GM21576 (cell line): ENCODE measurements around the gene ARL1.
"Not testable (repeated sequence)": the region's sequence is repeated elsewhere in the genome, so short reads cannot be mapped to it uniquely, and the experiment has no call there.

ENCODE experiments used
- ATAC-seq: cut with Tn5 transposase; IDR thresholded peaks from one replicate; pipeline ENCODE4 v1.9.1; 2021; ENCODE audit warnings: mild to moderate bottlenecking, moderate library complexity; ENCODE audit not compliant: unreplicated experiment

The ARL1 gene

DNA sequence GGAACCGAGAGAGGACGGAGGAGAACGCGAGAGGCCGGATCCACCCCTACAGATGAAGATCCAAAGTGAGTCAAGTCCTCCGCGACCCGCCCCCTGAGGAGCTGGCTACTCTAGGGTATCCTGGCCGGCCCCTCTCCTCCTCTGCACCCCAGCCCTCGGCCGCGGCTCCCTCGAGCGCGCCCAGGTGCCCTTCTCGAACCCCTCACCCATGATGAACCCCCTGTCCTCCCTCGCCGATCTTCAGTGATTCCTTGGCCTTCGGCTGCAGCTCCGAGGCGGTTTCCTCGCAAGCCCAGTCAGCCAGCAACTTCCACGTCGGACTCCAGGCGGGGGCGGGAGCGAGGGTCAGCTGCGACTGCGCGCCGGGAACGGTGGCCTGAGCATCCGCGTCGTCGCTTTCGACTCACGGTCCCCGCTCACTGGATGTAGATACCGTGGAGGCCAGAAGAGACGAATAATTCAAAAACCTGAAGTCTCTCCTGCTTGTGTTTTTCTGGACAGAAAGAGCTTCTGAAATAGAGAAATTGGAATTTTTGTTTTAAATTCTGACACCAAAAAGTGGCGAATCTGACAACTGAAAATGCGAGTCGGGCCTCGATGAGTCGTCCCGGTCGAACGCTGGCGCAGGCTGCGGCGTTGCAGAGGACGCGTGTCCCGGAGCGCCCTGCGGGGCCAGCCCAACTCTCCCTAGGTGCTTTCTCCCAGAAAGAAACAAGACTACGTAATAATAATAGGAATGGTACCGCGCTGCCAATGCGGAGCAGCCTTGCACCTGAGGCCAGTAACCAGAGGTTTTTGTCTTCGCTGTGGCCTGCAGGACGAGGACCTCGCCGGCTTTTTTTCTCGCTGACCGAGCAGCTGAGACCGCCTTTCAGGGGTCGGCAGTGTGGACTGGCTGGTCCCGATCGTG lies at the start of gene ARL1:
TSS of gene ARL1 (minus strand) at position 337 of the 910 bp plus-strand sequence. CDS start at position 210, 127 bp downstream.
- ATAC-seq, result peak; percentile 76

- ATAC-seq, result no peak
These were observed 48.1 kb upstream of the ARL1 start for GRCh38 chr12:101455685-101456084.

GRCh38 chr12:101441461-101442224 lies 34.1 kb upstream of the ARL1 start:
- ATAC-seq, result no peak

DNA sequence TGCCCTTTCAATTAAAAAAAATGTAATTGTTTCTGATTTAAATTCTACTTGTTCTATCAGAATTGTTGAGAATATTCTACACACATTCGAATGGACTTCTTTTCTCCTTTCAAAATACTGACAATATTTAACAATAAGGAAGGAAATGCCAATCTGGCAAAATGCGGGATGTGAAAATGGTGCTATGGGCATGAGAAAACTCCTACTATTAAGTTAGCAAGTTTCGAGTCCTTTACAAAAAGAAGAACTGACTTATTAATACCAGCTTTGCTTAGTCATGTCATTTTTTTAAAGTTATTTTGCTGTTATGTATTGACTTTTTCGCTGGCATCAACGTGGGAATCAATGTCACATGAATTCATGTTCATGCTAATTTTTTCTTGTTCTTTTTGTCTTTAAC lies 31.7 kb upstream of the ARL1 start:
- no peak for ATAC-seq

DNA sequence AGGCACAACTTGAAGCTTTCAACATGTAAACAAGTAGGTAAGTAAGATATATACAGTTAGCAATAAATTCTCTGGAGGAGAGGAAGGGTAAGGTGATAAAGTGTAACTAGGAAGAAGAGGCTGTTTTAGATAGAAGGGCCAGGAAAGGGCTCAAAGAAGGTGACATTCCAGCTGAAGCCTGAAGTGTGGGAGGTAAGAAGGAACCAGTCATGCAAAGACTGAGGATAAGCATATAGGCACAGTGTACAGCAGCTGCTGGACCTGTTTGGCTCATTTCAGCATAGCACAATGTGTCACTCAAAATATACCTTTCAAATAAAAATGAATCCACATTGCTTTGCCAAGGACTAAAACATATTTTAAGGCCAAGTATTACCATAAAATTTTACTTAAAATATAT lies 28.6 kb upstream of the ARL1 start:
- ATAC-seq, result no peak

- ATAC-seq, result no peak
These were observed 22.9 kb upstream of the ARL1 start for GRCh38 chr12:101430456-101430855.

DNA sequence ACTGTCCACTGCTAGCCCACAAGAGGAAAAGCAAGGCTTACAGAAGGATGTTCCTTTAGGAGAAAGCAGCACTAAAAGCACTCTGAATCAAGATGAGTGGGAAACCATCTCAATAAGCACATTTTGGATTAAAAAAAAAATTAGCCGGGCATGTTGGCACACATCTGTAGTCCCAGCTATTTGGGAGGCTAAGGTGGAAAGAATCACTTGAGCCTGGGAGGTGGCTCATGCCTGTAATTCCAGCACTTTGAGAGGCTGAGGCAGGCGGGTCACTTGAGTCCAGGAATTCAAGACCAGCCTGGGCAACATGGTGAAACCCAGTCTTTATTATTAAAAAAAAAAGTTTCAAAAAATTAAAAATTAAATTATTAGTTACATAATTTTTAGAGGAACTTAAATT lies 17.0 kb upstream of the ARL1 start:
- ATAC-seq, result no peak

- not testable (repeated sequence) for ATAC-seq
These were observed 14.5 kb upstream of the ARL1 start for GRCh38 chr12:101422066-101422465.

- no peak for ATAC-seq
These were observed 7.7 kb upstream of the ARL1 start for GRCh38 chr12:101415228-101415627.

DNA sequence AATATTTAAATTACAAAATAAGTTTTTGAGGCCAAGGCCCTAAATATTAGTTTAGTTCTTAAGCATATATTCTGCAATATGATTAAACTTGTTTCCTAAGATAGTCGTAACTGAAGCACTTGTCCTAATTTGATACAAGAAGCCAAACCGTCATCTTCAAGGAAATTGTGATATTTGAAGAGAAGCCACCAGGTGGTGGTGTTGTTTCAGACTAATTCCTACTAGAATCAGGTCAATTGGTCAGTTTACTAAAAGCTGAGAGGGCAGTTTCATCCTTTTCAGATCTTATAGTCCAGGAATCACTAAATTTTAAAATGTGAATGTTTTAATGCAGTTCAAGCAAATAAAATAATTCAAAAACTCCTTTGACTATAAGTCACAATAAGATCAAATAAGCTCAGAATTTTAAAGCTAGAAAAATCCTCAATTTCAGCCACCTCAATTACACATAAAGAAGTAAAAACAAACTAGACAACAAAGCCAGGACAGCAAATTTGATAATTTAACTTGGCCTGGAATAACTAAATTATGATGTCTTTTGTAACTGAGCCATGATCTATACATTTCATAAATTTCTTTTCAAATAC lies 7.1 kb upstream of the ARL1 start:
- no peak for ATAC-seq

GRCh38 chr12:101410169-101410568 lies 2.6 kb upstream of the ARL1 start:
- not testable (repeated sequence) for ATAC-seq

DNA sequence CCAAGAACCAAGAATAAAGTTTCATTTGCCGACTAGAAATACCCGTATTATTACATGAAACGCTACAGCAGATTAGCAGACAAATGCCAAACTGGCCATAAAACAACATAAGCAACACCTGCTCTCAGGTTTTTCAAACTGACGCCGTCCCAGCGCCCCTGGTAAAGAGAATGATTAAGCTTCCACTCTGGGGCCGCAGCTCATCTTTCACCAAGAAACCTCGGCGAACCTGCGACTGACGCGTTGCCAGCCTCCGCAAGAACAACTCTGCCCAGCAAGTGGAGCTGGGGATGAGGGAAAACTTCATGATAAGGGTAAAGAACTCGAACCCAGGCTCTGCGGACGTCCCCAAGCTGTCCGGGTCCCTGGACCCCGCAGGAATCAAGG lies 530 bp downstream of the ARL1 start:
- peak; percentile 15 for ATAC-seq

GRCh38 chr12:101391181-101391580 lies 16.4 kb downstream of the ARL1 start:
- not testable (repeated sequence) for ATAC-seq

DNA sequence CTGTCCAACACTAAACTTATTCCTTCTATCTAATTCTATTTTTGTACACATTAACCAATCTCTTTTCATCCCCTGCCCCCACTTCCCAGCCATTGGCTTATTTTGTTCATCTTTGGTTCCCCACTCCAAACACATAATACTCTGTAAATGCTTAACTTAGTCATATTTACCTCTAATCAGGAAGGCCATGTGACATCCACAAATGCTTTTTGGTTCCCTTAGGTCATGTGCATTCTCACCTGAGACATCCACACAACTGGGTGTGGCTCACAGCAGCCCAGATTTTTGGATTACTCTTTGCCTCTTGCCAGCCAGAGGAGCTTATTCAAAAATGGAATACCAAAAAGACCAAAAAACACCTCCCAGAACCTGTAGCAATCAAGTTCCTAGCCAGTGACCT lies 28.4 kb downstream of the ARL1 start:
- ATAC-seq, result no peak

- no peak for ATAC-seq
These were observed 32.0 kb downstream of the ARL1 start for GRCh38 chr12:101375573-101375972.

- ATAC-seq, result no peak
These were observed 35.1 kb downstream of the ARL1 start for GRCh38 chr12:101372431-101372830.

- ATAC-seq, result no peak
These were observed 39.6 kb downstream of the ARL1 start for GRCh38 chr12:101368016-101368415.

DNA sequence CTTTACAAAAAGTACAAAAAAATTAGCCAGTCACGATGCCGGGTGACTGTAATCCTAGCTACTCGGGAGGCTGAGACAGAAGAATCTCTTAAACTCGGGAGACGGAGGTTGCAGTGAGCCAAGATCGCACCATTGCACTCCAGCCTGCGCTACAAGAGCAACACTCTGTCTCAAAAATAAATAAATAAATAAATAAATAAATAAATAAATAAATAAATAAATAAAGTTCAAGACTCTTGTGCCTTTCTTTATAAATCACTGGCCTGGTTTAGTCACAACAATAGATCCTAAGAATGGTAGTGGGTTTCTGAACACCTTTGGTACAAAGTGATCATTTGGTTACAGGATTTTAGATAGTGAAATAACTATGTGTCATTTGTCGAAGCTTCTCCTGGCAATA lies 46.1 kb downstream of the ARL1 start:
- ATAC-seq, result no peak

DNA sequence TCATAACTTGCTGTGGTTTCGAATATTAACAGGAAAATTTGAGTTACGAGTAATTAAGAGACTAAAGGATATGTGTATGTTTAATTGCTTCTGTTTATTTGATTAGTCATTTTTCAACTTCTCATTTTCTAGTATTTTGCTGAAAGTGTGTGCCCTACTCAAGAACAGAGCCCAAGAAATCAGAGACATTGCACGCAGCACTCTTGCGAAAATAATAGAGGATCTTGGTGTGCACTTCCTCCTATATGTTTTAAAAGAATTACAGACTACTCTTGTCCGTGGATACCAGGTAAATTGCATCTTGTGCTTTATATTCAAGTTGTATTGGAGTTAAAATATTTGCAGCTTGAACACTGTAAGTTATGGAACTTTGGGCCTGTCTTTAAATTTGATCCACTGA lies 50.8 kb downstream of the ARL1 start:
- ATAC-seq, result no peak

DNA sequence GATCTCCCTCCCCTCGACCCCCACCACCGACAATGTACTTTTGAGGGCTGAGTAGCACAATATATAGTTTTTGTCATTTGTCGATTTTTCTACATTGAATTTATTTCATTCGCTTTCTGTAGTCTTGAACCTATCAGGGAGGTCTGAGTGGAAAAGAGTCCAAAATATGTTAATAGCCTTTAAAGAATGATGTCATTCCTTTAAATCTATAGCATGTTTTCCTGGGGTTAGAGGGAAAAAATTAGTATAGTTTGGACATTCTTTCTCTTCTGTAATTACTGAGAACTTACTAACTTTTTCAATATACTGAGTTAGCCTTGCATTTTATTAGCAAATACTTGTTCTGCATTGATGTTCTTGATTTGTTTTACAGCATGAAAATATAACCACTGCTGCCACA lies 55.9 kb downstream of the ARL1 start:
- ATAC-seq, result no peak

GRCh38 chr12:101343893-101344292 lies 63.7 kb downstream of the ARL1 start:
- ATAC-seq, result no peak
